ENCODE results near the gene CAMSAP1.
A peak's percentile ranks its signal among the peaks of the same experiment; 100 is the strongest.

Gene CAMSAP1

GRCh38 chr9:135840107-135840506, 67.2 kb downstream of the CAMSAP1 start:
- peak; percentile 17 for DNase-seq (ENCODE audit: low spot score)

GRCh38 chr9:135839516-135839915, 67.8 kb downstream of the CAMSAP1 start:
- DNase-seq (ENCODE audit: low spot score): no peak

GRCh38 chr9:135835131-135835530, 72.2 kb downstream of the CAMSAP1 start:
- no peak for DNase-seq (ENCODE audit: low spot score)

GRCh38 chr9:135833864-135834263, 73.5 kb downstream of the CAMSAP1 start:
- DNase-seq (ENCODE audit: low spot score): no peak

GRCh38 chr9:135830496-135830895, 76.8 kb downstream of the CAMSAP1 start:
- no peak for DNase-seq (ENCODE audit: low spot score)

GRCh38 chr9:135828656-135829055, 78.7 kb downstream of the CAMSAP1 start:
- no peak for DNase-seq (ENCODE audit: low spot score)

- DNase-seq (ENCODE audit: low spot score): no peak
These were observed 79.3 kb downstream of the CAMSAP1 start for GRCh38 chr9:135827866-135828580.

- no peak for DNase-seq (ENCODE audit: low spot score)
These were observed 80.0 kb downstream of the CAMSAP1 start for GRCh38 chr9:135827301-135827700.

GRCh38 chr9:135826188-135826545, 81.2 kb downstream of the CAMSAP1 start:
- no peak for DNase-seq (ENCODE audit: low spot score)

- no peak for DNase-seq (ENCODE audit: low spot score)
These were observed 81.7 kb downstream of the CAMSAP1 start for GRCh38 chr9:135825435-135826187.

GRCh38 chr9:135823036-135823435, 84.3 kb downstream of the CAMSAP1 start:
- no peak for DNase-seq (ENCODE audit: low spot score)

GRCh38 chr9:135822374-135822755, 85.0 kb downstream of the CAMSAP1 start:
- no peak for DNase-seq (ENCODE audit: low spot score)

GRCh38 chr9:135821733-135822373, 85.5 kb downstream of the CAMSAP1 start:
- DNase-seq (ENCODE audit: low spot score): no peak

GRCh38 chr9:135821116-135821515, 86.2 kb downstream of the CAMSAP1 start:
- no peak for DNase-seq (ENCODE audit: low spot score)

GRCh38 chr9:135820661-135821060, 86.7 kb downstream of the CAMSAP1 start:
- DNase-seq (ENCODE audit: low spot score): no peak

- DNase-seq (ENCODE audit: low spot score): no peak
These were observed 87.4 kb downstream of the CAMSAP1 start for GRCh38 chr9:135819905-135820304.

- no peak for DNase-seq (ENCODE audit: low spot score)
These were observed 88.4 kb downstream of the CAMSAP1 start for GRCh38 chr9:135818718-135819475.

- DNase-seq (ENCODE audit: low spot score): no peak
These were observed 89.2 kb downstream of the CAMSAP1 start for GRCh38 chr9:135817951-135818717.

GRCh38 chr9:135816651-135816970, 90.7 kb downstream of the CAMSAP1 start:
- no peak for DNase-seq (ENCODE audit: low spot score)

GRCh38 chr9:135815830-135816650, 91.3 kb downstream of the CAMSAP1 start:
- no peak for DNase-seq (ENCODE audit: low spot score)

GRCh38 chr9:135815413-135815812, 91.9 kb downstream of the CAMSAP1 start:
- no peak for DNase-seq (ENCODE audit: low spot score)
